Ovary (tissue), 9 donors: Measurements from ENCODE around the gene TPBG. TPM values are rescaled to one million over a fixed set of nuclear protein-coding genes. Genes with fewer than 3 reads are reported as not detected.

ENCODE experiments used
- DNase-seq, 5 donors: peaks; one replicate each; pipeline ENCODE4 v3.0.0-alpha.2; 2019 to 2020
- H3K27ac ChIP-seq, 2 donors: fragments of 200-600 bp; one replicate each; pipeline versions ENCODE4 v1.5.1 to v1.8.0; 2019 to 2022
- H3K27me3 ChIP-seq: fragments of 200-600 bp; one replicate; pipeline ENCODE4 v1.8.0; 2022
- H3K36me3 ChIP-seq: fragments of 200-600 bp; sonication (generic); one replicate; pipeline ENCODE4 v1.5.1; 2019
- H3K4me1 ChIP-seq: one replicate; pipeline ENCODE4 v1.8.1; 2013; ENCODE audit warnings: mild to moderate bottlenecking, moderate library complexity; ENCODE audit not compliant: insufficient read depth
- H3K4me3 ChIP-seq: fragments of 200-600 bp; sonication (generic); one replicate; pipeline ENCODE4 v1.5.1; 2017
- H3K9me3 ChIP-seq, 2 donors: fragments of 200-600 bp in 1 of 2; sonication (generic) in 1 of 2; one replicate each; pipeline versions ENCODE4 v1.5.1 to v1.8.1; 2013 to 2019; ENCODE audit warnings: mild to moderate bottlenecking in 1 of 2, moderate library complexity in 1 of 2
- CTCF ChIP-seq, 3 donors: fragments of 450-650 bp in 2 of 3; fragments of 200-600 bp in 1 of 3; IDR thresholded peaks; one replicate each; pipeline versions ENCODE4 v1.5.1 to v1.8.0; 2016 to 2022; ENCODE audit warnings: antibody characterized with exemption in 3 of 3, mild to moderate bottlenecking in 1 of 3
- EP300 ChIP-seq: sonication (generic); formaldehyde crosslinking; IDR thresholded peaks from one replicate; pipeline ENCODE4 v1.6.1; 2017; ENCODE audit warnings: antibody characterized with exemption
- POLR2A ChIP-seq: fragments of 450-650 bp; IDR thresholded peaks from one replicate; pipeline ENCODE4 v1.6.1; 2017; ENCODE audit warnings: antibody characterized with exemption, mild to moderate bottlenecking, moderate library complexity
- WGBS, 3 donors: extraction: QIAGEN DNeasy Blood & Tissue Kit in 1 of 3; methylation state at CpG; one replicate each; pipeline versions ENCODE4 v1.1.5 to v1.1.7; 2013 to 2017; 5-methylcytosine and 5-hydroxymethylcytosine counted together
- intact Hi-C, 4 donors: fragments of 100-400 bp; cut with DNase I; formaldehyde crosslinking; loops; one replicate each; pipeline versions ENCODE4 v1.11.0 to v1.15.1; 2022 to 2023
- polyA plus RNA-seq, 2 donors: library from polyadenylated mRNA; stranded (reverse); fragments of 200-250 nt in 1 of 2; fragments of 350-450 nt in 1 of 2; fragmentation: Illumina TruSeq in 1 of 2; extraction: RNeasy Lipid Tissue Mini Kit (QIAGEN cat#74804) in 1 of 2; gene quantifications; one replicate each; pipeline ENCODE4 v1.2.3, GENCODE V29; 2013 to 2014
- total RNA-seq, 7 donors: library from RNA; depleted of rRNA in 2 of 7; stranded (reverse); fragments of >200 nt in 2 of 7; fragmentation: NEBNext Ultra II Directional in 3 of 7; extraction: Animal tissue kit (Norgen Biotek cat#: 25700) in 3 of 7; gene quantifications; one replicate each; pipeline versions ENCODE4 v1.1.0 to v1.2.4, GENCODE V29; 2016 to 2023
- donor health status: DM: no; HTN: no; CAD: no; lungs with moderate emphysema.
- donor health status: DM: no; HTN: no; CAD: no.
- donor health status: Bipolar disorder and iron deficiency.
- donor health status: DM: yes; HTN: yes; CAD: no.
- donor health status: DM: no; HTN: no; CAD: no.
- donor health status: DM: yes; HTN: yes; CAD: no.

Gene TPBG
- total and polyA plus RNA-seq, 9 donors = 3.8 to 34.7 (median 5.5) TPM

DNA sequence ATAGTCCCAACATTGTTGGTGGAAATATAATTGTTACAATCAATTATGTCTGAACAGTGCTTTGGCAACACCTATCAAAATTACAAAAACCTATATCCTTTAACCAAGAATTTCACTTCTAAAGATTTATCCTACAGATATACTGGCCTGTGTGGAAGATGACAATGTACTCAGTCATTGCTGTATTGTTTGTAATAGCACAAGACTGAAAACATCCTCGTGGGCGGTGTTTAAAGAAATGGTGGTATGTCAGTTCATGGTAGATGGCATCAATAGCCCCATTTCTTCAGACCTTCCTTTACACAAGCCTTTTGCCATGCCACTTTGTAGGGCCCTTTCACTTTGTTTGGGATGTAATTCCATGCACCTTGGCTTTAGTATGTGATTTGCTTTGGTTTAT, 9.8 kb upstream of the TPBG start:
- Histone ChIP-seq H3K36me3 (no peaks in the 10 kb centered on the region), H3K9me3 (no peaks in the 10 kb centered on the region), H3K4me1 (no peaks in the 10 kb centered on the region), H3K27ac (no peak overlapping the region), H3K27me3 (no peaks in the 10 kb centered on the region), H3K4me3 (no peak overlapping the region)
- intact Hi-C loops = no loop called here
- WGBS, 3 donors = 85 to 88% (median 88%) methylated on average over 2 of the region's 2 CpGs
- no peak for DNase-seq
- TF ChIP-seq POLR2A = no peak
- no peak for TF ChIP-seq CTCF (IDR thresholded peaks at IDR 0.05)
- no peak for TF ChIP-seq EP300

- TF ChIP-seq POLR2A (no peak), CTCF (IDR thresholded peaks at IDR 0.05) (no peak), EP300 (no peak)
- 39 to 52% (median 49%) methylated on average over 2 of the region's 2 CpGs for WGBS, 3 donors
- Histone ChIP-seq H3K4me1 (peaks cover 3% of the 10 kb centered on the region), H3K27ac (no peak overlapping the region), H3K9me3 (no peaks in the 10 kb centered on the region), H3K36me3 (no peaks in the 10 kb centered on the region), H3K4me3 (no peak overlapping the region), H3K27me3 (no peaks in the 10 kb centered on the region)
- DNase-seq = no peak
- intact Hi-C loops = no loop called here
These were observed 3.1 kb upstream of the TPBG start for GRCh38 chr6:82360552-82360951.

- Histone ChIP-seq H3K27me3 (no peaks in the 10 kb centered on the region), H3K9me3 (no peaks in the 10 kb centered on the region), H3K4me1 (peaks cover 3% of the 10 kb centered on the region), H3K36me3 (no peaks in the 10 kb centered on the region), H3K4me3 (no peak overlapping the region), H3K27ac (no peak overlapping the region)
- intact Hi-C loops = no loop called here
- TF ChIP-seq EP300 (no peak), CTCF (IDR thresholded peaks at IDR 0.05) (no peak), POLR2A (no peak)
- 74 to 84% (median 82%) methylated on average over 3 of the region's 3 CpGs for WGBS, 3 donors
- DNase-seq = no peak
These were observed 2.0 kb upstream of the TPBG start for GRCh38 chr6:82361631-82362030.

- no peak overlapping the region for H3K27ac ChIP-seq
These were observed 1.5 kb upstream of the TPBG start for GRCh38 chr6:82362144-82362543.

More at GRCh38 chr6:82362144-82362543, 1.5 kb upstream of the TPBG start:
- H3K27me3 ChIP-seq = no peaks in the 10 kb centered on the region
- intact Hi-C loops = no loop called here
- 44 to 53% (median 49%) methylated on average over 4 of the region's 4 CpGs for WGBS, 3 donors
- TF ChIP-seq CTCF (IDR thresholded peaks at IDR 0.05) (no peak), POLR2A (no peak), EP300 (no peak)
- H3K4me3 ChIP-seq = no peak overlapping the region
- H3K4me1 ChIP-seq = peaks cover 3% of the 10 kb centered on the region
- H3K36me3 ChIP-seq = no peaks in the 10 kb centered on the region
- H3K9me3 ChIP-seq = no peaks in the 10 kb centered on the region
- DNase-seq = no peak
